GM18498 (cell line): ENCODE results near the gene AUNIP.

ENCODE experiments used
- ATAC-seq: cut with Tn5 transposase; IDR thresholded peaks from one replicate; pipeline ENCODE4 v1.9.1; 2021; ENCODE audit warnings: mild to moderate bottlenecking, moderate library complexity; ENCODE audit not compliant: unreplicated experiment

Gene AUNIP

GRCh38 chr1:25797939-25798338 lies 61.3 kb downstream of the AUNIP start:
- ATAC-seq: no peak

- no peak for ATAC-seq
Measured at GRCh38 chr1:25796811-25797458, 62.3 kb downstream of the AUNIP start.

- ATAC-seq: no peak
Measured at GRCh38 chr1:25795946-25796810, 63.1 kb downstream of the AUNIP start.

GRCh38 chr1:25795211-25795610 lies 64.0 kb downstream of the AUNIP start:
- no peak for ATAC-seq

- ATAC-seq: no peak
Measured at GRCh38 chr1:25794325-25794724, 64.9 kb downstream of the AUNIP start.

- ATAC-seq: no peak
Measured at GRCh38 chr1:25793585-25794170, 65.6 kb downstream of the AUNIP start.

- ATAC-seq: no peak
Measured at GRCh38 chr1:25792115-25792514, 67.1 kb downstream of the AUNIP start.

GRCh38 chr1:25790472-25790871 lies 68.8 kb downstream of the AUNIP start:
- ATAC-seq: no peak

- ATAC-seq: no peak
Measured at GRCh38 chr1:25787760-25788166, 71.5 kb downstream of the AUNIP start.

GRCh38 chr1:25786887-25787759 lies 72.1 kb downstream of the AUNIP start:
- ATAC-seq: no peak

GRCh38 chr1:25785333-25786067 lies 73.8 kb downstream of the AUNIP start:
- no peak for ATAC-seq

- ATAC-seq: no peak
Measured at GRCh38 chr1:25784575-25785051, 74.6 kb downstream of the AUNIP start.
